ENCODE measurements around the gene ALKBH3.

- TF ChIP-seq CTCF (IDR thresholded peaks at IDR 0.05) (no peak), EP300 (IDR thresholded peaks at IDR 0.05) (no peak)
Measured at GRCh38 chr11:43916621-43917020, 36.0 kb downstream of the ALKBH3 start.
